ENCODE results near the gene ZNF793.

- TF ChIP-seq, protein P1, sequence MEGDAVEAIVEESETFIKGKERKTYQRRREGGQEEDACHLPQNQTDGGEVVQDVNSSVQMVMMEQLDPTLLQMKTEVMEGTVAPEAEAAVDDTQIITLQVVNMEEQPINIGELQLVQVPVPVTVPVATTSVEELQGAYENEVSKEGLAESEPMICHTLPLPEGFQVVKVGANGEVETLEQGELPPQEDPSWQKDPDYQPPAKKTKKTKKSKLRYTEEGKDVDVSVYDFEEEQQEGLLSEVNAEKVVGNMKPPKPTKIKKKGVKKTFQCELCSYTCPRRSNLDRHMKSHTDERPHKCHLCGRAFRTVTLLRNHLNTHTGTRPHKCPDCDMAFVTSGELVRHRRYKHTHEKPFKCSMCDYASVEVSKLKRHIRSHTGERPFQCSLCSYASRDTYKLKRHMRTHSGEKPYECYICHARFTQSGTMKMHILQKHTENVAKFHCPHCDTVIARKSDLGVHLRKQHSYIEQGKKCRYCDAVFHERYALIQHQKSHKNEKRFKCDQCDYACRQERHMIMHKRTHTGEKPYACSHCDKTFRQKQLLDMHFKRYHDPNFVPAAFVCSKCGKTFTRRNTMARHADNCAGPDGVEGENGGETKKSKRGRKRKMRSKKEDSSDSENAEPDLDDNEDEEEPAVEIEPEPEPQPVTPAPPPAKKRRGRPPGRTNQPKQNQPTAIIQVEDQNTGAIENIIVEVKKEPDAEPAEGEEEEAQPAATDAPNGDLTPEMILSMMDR (IDR thresholded peaks at IDR 0.05; ENCODE audit: insufficient read depth, low read length, poor library complexity, severe bottlenecking), result no peak
- no peak for TF ChIP-seq EZH2phosphoT487 (conservative IDR thresholded peaks at IDR 0.05; ENCODE audit: low read length)
Measured at GRCh38 chr19:37583340-37583739, 76.6 kb downstream of the ZNF793 start.

Measured in SU-DHL-6 (cell line).